ENCODE data around the gene PPM1G. TPM values are rescaled to one million over a fixed set of nuclear protein-coding genes. Genes with fewer than 3 reads are reported as not detected.

PPM1G gene
- total and polyA plus RNA-seq, 12 donors: 50.1 to 107 (median 59.9) TPM

DNA sequence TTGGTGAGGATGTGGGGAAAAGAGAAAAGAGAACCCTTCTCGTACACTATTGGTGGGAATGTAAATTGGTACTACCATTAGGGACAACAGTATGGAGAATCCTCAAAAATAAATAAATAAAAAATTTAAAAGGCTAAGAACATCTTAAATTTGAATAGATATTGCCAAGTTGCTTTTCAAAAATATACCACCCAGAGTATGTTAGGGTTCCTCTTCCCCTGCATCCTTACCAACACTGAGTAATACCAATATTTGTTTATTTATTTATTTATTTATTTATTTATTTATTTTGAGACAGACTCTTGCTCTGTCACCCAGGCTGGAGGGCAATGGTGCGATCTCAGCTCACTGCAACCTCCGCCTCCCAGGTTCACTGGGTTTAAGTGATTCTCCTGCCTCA is 13.6 kb upstream of the PPM1G start:
- H3K27ac ChIP-seq: no peak overlapping the region
- H3K36me3 ChIP-seq (replicated peaks in 1 of 2): no peaks in the 10 kb centered on the region
- no peaks in the 10 kb centered on the region for H3K27me3 ChIP-seq
- no peaks in the 10 kb centered on the region for H3K9me3 ChIP-seq (replicated peaks in 1 of 3)
- intact Hi-C loops (cut with DNase I): no loop called here
- TF ChIP-seq POLR2A (IDR thresholded peaks at IDR 0.05): no peak
- TF ChIP-seq, protein P1, sequence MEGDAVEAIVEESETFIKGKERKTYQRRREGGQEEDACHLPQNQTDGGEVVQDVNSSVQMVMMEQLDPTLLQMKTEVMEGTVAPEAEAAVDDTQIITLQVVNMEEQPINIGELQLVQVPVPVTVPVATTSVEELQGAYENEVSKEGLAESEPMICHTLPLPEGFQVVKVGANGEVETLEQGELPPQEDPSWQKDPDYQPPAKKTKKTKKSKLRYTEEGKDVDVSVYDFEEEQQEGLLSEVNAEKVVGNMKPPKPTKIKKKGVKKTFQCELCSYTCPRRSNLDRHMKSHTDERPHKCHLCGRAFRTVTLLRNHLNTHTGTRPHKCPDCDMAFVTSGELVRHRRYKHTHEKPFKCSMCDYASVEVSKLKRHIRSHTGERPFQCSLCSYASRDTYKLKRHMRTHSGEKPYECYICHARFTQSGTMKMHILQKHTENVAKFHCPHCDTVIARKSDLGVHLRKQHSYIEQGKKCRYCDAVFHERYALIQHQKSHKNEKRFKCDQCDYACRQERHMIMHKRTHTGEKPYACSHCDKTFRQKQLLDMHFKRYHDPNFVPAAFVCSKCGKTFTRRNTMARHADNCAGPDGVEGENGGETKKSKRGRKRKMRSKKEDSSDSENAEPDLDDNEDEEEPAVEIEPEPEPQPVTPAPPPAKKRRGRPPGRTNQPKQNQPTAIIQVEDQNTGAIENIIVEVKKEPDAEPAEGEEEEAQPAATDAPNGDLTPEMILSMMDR (IDR thresholded peaks at IDR 0.05): no peak
- H3K4me1 ChIP-seq (replicated peaks in 1 of 2): peaks cover 0 to 3% of the 10 kb centered on the region in 2 donors
- 89 to 93% (median 92%) methylated on average over 3 of the region's 3 CpGs for WGBS, 4 donors
- no peak overlapping the region for H3K4me3 ChIP-seq
- DNase-seq: no peak

DNA sequence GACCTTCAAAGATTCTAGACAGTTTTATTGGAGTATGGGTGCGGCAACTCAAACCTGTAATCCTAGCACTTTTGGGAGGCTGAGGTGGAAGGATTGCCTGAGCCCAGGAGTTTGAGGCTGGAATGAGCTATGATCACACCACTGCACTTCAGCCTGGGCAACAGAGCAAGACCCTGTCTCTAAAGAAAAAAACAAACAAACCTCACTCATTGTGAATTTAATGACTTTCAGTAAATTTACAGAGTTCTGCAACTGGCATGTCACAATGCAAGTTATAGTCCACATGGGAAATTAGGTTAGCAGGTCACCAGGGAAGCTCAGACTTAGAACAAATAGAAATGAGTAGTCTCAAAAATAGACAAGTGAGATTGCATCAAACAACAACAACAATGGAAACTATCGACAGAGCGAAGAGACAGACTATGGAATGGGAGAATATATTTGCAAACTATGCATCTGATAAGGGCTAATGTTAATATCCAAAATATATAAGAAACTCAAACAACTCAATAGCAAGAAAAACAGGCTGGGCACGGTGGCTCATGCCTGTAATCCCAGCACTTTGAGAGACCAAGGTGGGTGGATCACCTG is 12.4 kb upstream of the PPM1G start:
- H3K4me3 ChIP-seq: no peak overlapping the region
- intact Hi-C loops (cut with DNase I): no loop called here
- 82 to 85% (median 84%) methylated on average over 4 of the region's 4 CpGs for WGBS, 4 donors
- H3K27me3 ChIP-seq: no peaks in the 10 kb centered on the region
- H3K4me1 ChIP-seq (replicated peaks in 1 of 2): no peaks in the 10 kb centered on the region
- H3K36me3 ChIP-seq (replicated peaks in 1 of 2): no peaks in the 10 kb centered on the region
- H3K9me3 ChIP-seq (replicated peaks in 1 of 3): no peaks in the 10 kb centered on the region
- TF ChIP-seq, protein P1 (IDR thresholded peaks at IDR 0.05): no peak
- no peak for TF ChIP-seq POLR2A (IDR thresholded peaks at IDR 0.05)
- no peak for DNase-seq
- no peak overlapping the region for H3K27ac ChIP-seq

GRCh38 chr2:27420996-27421395 is 11.6 kb upstream of the PPM1G start:
- no peaks in the 10 kb centered on the region for H3K36me3 ChIP-seq (replicated peaks in 1 of 2)
- H3K4me3 ChIP-seq: no peak overlapping the region
- no peak overlapping the region for H3K27ac ChIP-seq
- H3K4me1 ChIP-seq (replicated peaks in 1 of 2): no peaks in the 10 kb centered on the region
- H3K27me3 ChIP-seq: no peaks in the 10 kb centered on the region
- no peaks in the 10 kb centered on the region for H3K9me3 ChIP-seq (replicated peaks in 1 of 3)
- TF ChIP-seq POLR2A (IDR thresholded peaks at IDR 0.05): no peak
- TF ChIP-seq, protein P1 (IDR thresholded peaks at IDR 0.05): no peak
- intact Hi-C loops (cut with DNase I): no loop called here
- DNase-seq: no peak

DNA sequence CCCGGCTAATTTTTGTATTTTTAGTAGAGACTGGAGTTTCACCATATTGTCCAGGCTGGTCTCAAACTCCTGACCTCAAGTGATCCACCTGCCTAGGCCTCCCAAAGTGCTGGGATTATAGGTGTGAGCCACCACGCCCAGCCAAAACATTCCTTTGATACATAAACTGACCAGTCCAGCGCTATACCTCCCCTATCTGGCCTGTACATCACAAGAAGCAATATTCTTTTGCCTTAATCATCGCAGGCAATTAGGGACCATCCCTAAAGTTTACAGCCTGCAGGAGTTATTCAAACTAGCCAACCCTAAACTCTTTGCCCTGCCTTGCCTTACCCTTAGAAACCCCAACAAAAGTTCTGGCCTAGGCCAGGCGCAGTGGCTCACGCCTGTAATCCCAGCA is 6.8 kb upstream of the PPM1G start:
- Histone ChIP-seq H3K9me3 (replicated peaks in 1 of 3) (no peaks in the 10 kb centered on the region), H3K36me3 (replicated peaks in 1 of 2) (no peaks in the 10 kb centered on the region), H3K4me1 (replicated peaks in 1 of 2) (no peaks in the 10 kb centered on the region), H3K27ac (no peak overlapping the region), H3K27me3 (no peaks in the 10 kb centered on the region), H3K4me3 (no peak overlapping the region)
- intact Hi-C loops (cut with DNase I): no loop called here
- no peak for TF ChIP-seq POLR2A (IDR thresholded peaks at IDR 0.05)
- TF ChIP-seq, protein P1 (IDR thresholded peaks at IDR 0.05): no peak
- 90 to 94% (median 93%) methylated on average over 6 of the region's 6 CpGs for WGBS, 4 donors
- no peak for DNase-seq
